NCI-H446 (cell line): ENCODE results near the gene MED27.
A peak's percentile ranks its signal among the peaks of the same experiment; 100 is the strongest.
"Not testable (repeated sequence)": the region's sequence is repeated elsewhere in the genome, so short reads cannot be mapped to it uniquely, and the experiment has no call there.

Experiments used
- DNase-seq, 2 experiments: peaks; one replicate each; lab custom pipeline; 2025; lab: John Stamatoyannopoulos, UW

MED27 gene

DNA sequence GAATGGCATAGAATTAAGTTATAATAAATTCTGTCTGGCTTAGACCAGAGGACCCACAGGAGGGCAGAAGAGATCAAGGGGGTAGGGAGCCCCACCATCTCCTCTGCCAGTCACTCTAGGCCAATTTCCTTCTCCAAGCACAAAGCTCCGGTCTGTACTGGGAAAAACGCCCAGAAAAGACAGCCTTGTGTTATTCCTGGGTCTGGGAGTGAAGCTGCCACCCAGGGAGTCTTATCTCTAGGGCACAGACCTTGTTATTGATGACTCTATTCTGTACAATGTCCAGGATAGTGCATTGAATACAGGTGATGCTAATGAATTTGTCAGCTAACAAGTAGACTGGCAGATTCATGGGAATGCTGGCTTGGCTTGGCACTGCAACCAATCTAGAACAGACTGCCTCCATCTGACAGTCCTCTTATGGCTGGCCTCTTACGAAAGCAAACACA is 60.7 kb downstream of the MED27 start:
- DNase-seq = peak; percentile 64 to 68

DNA sequence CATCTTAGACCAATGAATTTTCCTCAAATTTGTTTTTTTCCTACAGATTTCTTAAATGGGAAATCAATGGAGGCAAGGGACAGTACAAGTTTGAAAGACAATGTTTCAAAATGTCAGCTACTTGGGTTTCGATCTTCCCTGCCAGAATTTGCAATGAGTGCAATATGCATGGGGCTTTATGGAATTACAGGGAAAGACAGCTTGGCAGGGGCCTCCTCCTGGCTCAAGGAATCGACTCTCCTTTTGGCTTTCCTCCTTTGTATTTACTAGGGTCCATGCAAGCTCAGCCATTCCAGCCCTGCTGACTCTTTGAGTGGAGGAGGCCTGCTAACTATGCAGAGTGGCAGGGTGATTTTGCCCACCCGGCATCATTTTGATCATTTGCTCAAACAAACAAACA is 63.2 kb downstream of the MED27 start:
- DNase-seq = peak in 1 of 2 experiments; percentile 66

DNA sequence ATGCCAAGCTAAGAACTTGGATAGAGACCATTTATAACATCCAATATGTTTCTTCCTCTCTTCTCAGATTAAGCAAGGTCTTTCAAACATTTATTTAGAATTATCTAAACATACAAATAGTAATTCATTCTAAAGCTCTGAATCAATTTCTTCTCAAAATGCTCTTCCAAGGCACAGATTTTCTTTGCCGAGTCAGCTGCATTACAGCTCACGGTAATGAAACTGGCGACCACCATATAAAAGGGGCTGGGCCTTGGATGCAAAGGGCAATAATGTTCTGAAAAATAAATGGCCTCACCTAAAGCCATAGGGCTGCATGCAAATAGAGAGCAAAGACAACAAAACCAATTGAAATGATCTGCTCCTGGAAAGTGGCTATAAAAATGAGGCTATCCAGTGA is 63.8 kb downstream of the MED27 start:
- no peak for DNase-seq

DNA sequence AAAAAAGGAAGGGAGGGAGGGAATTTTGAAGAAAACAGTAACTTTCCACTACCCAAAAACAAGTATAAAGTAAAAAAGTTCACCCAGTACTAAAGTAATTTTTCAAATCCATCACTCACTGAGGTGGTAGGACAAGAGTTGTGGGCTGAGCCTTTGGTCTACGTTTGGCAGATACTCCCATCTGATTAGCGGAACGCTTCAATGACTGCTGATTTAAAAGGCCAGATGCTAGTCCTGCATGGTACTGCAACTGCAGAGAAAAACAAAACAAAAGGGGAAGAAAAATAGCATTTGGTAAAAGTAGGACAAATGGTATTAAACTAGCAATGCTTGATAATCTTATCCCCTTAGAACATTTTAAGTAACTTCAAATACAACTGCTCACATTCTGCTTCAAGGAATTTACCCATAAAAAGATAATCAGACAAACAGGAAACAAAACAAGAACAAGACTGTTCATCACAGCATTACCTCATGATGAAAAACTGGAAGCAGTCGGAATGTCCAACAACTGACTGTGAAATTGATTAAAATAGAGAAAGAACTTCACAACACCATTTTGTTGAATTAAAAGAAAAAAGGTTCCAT is 65.4 kb downstream of the MED27 start:
- DNase-seq = peak in 1 of 2 experiments; percentile 52

DNA sequence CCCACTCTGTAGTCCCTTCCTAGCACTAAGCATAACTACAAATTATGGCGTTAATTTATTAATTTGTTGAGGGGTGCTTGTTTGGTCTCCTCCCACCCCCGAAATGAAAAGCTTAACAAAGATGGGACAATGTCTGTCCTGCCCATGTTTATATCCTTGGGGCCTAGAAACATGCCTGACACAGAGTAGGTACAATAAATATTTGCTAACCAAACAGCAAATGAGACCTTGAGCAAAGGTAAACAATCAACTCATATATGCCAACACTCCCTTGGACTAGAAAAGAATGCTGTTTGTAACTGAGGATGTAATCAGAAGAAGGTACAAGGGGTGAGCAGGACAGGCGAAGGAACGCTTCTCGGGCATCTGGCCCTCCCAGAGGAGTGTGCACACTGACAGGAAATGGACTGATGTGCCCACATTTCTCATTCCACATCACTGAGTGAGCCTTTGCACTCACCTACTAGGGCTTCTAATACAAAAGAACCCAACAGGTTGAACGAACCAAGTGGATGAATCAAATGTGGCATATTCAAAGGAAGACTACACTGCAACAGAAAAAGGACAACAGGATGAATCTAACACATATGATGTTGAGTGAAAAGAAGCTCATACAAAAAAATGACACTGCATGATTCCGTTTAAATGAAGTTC is 66.8 kb downstream of the MED27 start:
- no peak for DNase-seq

DNA sequence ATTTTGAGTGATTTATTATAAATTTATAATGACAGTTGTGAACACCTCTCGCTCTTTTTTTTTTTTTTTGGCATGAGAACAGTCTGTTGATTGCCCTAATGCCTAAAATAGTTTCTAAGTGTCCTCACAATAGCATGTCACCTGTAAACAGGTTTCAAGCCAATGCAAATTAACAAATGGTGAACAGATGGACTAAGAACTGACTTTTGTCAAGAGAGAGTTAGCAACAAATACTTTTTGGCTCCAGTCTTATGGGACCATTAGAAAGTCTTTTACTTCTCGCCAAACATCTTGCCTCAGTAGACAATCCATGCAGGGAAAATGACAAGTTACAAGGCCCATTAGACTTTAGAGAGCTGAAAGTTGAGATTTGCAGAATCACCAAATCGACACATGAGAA is 67.8 kb downstream of the MED27 start:
- DNase-seq = peak in 1 of 2 experiments; percentile 30

DNA sequence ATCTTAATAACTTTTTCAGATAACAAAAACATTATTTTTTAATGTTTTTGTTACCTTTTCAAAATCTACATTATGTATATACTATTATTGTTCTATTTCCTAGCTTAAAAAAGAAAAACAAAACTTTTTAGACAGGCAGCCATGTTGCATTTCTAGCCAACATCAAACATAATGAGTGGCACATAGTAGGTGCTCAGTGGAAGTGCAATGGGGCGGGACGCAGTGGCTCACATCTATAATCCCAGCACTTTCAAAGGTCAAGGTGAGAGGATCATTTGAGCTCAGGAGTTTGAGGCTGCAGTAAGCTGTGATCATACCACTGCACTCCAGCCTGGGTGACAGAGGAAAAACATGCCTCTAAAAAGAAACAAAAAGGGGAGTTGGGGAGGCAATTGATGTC is 68.4 kb downstream of the MED27 start:
- no peak for DNase-seq

DNA sequence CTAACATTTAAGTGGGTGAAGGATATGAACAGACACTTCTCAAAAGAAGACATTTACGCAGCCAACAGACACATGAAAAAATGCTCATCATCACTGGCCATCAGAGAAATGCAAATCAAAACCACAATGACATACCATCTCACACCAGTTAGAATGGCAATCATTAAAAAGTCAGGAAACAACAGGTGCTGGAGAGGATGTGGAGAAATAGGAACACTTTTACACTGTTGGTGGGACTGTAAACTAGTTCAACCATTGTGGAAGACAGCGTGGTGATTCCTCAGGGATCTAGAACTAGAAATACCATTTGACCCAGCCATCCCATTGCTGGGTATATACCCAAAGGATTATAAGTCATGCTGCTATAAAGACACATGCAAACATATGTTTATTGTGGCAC is 69.5 kb downstream of the MED27 start:
- not testable (repeated sequence) for DNase-seq

DNA sequence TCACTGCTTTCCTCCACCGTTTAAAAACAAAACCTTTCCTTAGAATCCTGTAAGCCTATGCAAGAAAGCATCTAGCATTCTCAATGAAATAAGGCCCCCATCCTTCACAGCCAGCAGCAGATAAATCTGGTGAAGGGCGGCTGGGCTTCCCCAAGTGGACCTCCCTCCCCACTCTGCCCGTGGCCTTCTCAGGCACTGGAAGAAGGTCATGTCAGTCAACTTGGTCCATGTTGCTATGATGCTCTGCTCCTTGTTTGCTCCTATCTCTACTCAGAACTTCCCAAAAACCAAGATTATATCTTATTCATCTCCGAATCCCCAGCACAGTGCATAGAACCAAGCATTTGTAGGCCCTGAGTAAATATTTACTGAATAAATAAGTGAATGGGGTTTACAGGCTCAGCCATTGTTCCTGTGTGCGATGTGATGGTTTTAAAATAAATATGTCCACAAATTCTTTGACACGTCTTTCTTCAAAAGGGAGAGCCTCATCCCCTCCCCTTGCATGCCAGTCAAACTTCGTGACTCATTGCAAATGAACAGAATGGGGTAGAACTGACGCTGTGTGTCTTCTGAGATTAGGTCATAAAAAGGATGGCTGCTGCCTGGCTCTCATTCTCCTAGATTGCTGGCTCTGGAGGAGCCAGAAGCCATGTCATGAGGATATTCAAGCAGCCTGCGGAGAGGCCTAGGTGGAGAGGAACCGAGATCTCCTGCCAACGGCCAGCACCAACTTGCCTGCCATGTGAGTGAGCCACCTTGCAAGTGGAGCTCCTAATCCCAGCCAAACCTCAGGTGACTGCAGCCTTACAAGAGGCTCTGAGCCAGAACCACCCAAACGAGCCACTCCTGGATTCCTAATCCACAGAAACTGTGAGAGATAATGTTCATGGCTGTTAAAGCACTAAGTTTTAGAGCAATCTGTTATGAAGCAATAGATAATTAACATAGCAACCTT is 70.5 kb downstream of the MED27 start:
- no peak for DNase-seq

DNA sequence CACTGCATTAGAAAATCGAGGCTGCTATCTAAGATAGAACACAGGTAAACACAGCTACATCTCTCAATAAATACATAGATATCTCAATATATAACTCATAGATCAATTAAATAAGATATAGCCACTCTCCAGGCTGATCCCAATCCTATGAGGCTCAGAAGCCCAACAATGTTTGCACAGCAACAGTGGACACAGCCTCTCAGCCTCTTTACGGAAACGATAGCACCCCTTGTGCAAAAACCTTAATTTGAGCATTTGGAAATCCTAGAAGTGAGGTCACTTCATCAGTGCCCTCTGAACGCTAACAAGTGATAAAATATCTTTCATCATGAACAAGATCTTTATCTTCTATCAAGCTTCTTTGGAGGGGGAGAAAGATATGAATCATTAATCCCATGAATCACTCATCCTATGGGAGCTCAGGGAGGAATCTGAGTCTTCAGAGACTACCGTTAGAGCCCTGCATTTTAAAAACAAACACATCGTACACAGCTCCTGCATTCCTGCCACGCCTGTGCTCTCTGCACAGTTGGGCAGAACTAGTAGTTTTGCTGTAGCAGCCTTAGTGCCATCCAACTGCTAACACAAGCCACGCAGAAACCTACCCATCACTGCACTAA is 71.4 kb downstream of the MED27 start:
- DNase-seq = no peak

DNA sequence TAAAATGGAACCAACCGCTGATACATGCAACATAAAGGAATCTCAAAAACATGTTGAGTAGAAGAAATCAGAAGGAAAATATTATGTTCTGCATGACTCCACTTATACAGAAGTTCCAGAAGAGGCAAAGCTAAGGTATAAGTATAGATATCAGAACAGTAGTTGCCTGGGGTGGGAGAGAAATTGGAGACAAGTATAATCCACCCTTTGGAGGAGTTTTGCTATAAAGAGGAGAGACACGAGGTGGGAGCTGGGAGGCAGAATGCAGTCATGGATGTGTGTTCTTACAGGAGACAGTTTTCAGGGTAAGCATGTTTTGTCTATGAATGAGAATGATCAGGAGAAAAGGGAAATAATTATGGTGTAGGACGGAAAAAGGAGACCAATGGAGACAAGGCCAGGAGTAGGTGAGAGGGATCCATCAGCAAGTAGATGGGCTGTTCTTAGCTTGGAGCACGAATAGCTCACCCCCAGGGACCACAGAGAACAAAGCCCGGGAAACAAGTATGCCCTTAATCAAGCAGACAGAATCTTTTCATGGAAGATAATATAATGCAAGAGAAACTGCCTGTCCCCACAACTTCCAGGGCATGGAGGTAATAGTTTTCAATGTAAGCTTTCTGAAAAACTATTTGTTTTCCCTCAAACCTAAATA is 72.2 kb downstream of the MED27 start:
- no peak for DNase-seq

DNA sequence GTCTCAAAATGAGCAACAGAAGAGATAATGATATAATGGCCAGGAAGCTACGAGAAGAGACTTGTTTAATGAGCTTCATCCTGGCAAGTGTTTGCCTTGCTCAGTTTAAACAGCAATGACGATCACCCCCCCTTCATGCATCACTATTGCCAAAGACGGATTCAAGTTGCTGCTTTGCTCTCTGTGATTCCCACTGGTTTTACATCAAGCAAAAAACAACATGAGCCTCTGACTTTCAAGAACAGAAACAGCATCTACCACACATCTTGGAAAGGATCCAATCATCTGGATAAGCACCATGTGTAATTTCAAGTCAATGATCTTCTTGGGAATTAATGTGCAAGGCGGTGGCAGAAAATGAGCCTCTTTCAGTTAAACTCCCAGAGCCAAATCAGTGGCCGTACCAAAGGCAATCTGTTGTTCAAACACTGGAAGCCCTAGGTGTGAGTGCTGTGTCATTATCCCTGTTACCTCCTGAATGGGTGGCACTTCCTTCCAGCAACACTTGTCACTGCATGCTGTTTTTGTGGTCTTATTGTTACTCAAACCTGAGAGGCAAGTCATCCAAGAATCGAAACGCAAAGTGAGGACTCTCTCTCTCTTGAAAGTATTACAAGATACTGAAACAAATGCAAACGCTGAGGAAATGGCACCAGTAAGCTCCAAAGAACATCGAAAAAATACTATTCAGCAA is 72.8 kb downstream of the MED27 start:
- peak; percentile 22 to 73 for DNase-seq

DNA sequence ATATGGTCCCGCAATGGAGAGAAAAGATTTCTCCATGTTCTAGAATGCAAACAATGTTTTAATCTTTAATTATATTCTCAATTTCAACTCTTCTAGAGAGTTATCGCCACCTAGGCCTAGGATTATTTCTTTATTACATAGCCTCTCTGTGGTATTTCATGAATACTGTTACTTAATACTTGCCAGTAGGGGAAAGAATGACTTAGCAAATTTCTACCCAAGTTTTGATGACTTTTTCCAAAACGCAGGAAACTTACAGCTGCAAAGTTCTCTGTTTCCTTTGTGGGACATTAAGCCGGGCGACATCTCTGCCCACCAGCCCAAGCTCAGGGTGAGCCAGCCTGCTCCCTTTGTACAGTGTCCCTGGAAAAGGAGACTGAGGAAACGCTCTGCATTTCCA is 73.8 kb downstream of the MED27 start:
- DNase-seq = no peak

DNA sequence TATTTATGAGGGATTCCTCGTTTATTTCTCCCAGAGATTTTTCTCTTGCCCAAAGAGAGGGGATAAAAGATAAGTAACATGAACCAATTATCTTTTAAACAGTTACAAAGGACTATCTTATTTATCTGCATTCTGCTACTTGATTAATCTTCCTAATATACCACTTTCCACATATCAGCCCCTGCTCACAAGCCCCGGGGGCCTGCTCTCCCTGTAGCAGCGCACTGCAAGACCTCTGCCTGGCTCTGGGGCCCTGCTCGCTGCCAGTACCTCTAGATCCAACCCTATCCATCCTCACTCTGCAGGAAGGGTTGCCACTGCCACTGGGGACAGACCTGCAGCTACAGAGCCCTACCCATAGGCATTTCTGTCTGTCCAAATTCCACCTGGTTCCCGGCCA is 75.3 kb downstream of the MED27 start:
- DNase-seq = no peak

DNA sequence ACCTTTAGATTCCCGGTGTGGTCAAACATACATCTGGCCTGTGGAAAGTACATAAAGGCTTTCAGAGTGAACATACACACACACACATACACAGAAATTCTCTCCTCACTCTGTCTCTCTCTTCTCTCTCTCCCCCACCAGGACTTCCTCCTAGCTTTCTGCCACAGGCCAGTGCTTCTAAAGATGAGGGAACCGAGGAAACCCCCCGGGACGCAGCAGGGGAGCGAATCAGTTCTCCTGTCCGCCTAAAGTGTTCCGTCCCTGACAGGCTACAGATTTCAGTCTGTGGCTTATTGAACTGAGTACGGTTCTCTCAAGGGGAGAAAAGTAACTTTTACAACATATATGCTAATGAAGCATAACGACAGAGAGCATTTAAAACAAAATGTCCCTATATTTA is 75.8 kb downstream of the MED27 start:
- DNase-seq = no peak

DNA sequence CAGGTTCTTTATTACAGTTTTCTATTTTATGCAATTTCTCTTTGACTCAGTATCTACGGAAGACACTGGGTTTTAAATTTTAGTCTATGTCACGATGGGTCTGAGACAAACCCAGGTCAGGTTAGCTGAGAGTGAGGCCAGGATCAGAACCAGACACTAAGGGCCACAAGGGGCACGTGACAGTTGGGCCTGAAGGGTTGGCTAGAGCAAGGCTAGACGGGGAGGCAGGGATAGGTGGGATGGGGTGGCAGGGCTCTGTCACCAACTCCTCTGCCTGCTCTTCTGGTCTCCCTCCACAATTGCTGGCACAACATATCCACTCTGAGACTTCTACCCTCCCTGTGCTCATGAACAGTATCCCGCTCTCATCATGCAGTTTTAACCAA is 76.4 kb downstream of the MED27 start:
- no peak for DNase-seq

DNA sequence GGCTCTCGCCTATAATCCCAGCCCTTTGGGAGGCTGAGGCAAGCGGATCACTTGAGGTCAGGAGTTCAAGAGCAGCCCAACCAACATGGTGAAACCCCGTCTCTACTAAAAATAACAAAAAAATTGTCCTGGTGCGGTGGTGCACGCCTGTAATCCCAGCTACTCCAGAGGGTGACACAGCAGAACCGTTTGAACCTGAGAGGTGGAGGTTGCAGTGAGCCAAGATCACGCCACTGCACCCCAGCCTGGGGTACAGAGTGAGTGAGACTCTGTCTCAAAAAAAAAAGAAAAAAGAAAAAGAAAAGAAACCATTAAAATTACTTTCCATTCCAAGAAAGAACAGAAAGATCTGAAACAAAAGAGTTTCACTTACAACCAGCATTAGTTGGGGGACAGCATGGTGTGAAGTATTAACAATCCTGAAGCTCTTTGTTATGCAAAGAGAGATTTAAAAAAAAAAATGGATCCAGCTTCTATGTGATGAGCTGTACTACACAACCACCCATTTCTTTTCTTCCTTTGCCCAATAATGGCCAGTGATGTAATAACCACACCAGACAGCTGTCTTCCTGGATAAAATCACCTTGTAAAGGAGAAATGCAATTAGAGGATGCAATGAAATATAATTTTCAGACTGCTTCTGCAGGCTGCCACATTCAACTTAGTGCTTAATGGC is 76.9 kb downstream of the MED27 start:
- no peak for DNase-seq

DNA sequence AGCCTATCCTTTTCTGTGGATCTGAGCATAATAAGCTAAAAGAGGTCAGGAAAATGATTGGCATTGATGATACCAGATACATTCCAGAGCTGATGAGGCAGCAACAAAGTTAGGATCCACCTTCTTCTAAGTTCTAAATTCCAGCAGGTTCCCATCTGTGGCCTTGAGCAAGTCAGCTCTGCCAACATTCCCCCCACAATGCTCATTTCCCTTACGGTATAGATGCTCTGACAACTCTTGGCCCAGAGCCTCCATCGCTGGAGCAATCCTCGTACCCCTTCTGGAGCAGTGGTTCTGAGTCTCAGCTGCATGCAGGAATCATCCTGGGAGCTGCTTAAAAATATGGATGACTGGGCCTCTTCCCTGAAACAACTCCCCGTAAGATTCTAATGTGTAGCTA is 78.1 kb downstream of the MED27 start:
- peak in 1 of 2 experiments; percentile 27 for DNase-seq

DNA sequence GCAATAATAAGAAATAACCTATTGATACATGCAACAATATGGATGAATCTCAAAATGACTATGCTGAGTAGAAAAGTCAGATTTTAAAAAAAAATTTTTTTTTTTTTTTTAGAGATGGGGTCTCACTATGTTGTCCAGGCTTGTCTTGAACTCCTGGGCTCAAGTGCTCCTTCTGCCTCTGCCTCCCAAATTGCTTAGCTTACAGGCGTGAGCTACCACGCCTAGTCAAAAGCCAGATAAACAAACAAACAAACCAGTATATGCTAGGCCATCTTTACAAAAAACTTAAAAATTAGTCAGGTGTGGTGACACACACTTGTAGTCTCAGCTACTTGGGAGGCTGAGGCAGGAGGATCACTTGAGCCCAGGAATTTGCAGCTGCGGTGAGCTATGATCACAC is 79.0 kb downstream of the MED27 start:
- DNase-seq = no peak

DNA sequence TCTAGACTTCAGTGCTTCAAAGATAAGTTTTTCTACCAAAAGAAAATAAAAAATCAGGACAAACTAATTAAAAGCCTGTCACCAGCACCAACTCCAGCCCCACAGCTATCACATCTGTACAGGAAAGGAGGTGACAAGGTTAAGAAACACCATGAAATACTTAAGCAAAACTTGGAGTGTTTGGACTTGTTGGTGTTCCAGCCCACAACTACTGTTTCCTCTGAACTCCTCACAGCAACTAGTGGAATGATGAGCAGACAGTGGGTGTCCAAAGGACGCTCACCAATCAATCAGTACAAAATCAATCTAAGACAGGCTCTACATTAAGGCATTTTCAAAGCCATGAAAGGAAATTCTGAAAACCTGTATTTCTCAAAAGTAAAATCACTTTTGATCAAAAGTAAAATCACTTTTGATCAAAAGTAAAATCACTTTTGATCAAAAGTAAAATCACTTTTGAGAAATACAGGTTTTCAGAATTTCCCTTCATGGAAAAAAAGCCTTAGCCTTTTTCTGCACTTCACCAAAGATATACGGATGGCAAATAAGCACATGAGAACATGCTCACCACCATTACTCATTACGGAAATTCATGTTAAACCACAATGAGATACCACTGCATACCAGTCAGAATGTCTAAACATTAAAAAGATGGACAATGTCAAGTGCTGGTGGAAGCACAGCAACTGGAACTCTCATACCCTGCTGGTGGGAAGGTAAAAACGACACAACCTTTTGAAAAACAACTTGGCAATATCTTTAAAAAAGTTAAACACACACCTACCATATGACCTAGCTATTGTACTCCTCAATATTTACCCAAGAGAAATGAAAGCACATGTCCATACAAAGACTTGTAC is 79.7 kb downstream of the MED27 start:
- no peak for DNase-seq
